Heart left ventricle (tissue), 16 donors: ENCODE results near the gene NINJ2. TPM values are rescaled to one million over a fixed set of nuclear protein-coding genes. Genes with fewer than 3 reads are reported as not detected.
"Not testable (repeated sequence)": the region's sequence is repeated elsewhere in the genome, so short reads cannot be mapped to it uniquely, and the experiment has no call there.

Source experiments
- ATAC-seq, 4 donors: fragments of 200-7000 bp; cut with Tn5 transposase; one replicate each; pipeline ENCODE4 v1.9.1; 2020 to 2022; ENCODE audit warnings: moderate library complexity in 4 of 4, mild to moderate bottlenecking in 3 of 4, moderate number of reproducible peaks in 1 of 4
- DNase-seq, 5 donors: peaks; one replicate each; pipeline ENCODE4 v3.0.0-alpha.2; 2020
- H3K27ac ChIP-seq, 12 donors: fragments of 200-600 bp; sonication (generic) in 4 of 12; one replicate each; pipeline versions ENCODE4 v1.5.0 to v1.8.0; 2016 to 2022; ENCODE audit warnings: mild to moderate bottlenecking in 2 of 12
- H3K27me3 ChIP-seq, 9 donors: fragments of 200-600 bp; sonication (generic) in 2 of 9; one replicate each; pipeline versions ENCODE4 v1.5.1 to v1.8.0; 2016 to 2022; ENCODE audit warnings: mild to moderate bottlenecking in 3 of 9
- H3K36me3 ChIP-seq, 9 donors: fragments of 200-600 bp; sonication (generic) in 2 of 9; one replicate each; pipeline versions ENCODE4 v1.5.0 to v1.8.0; 2018 to 2022; ENCODE audit warnings: mild to moderate bottlenecking in 2 of 9
- H3K4me1 ChIP-seq, 12 donors: fragments of 200-600 bp; sonication (generic) in 4 of 12; one replicate each; pipeline versions ENCODE4 v1.5.0 to v1.8.0; 2016 to 2022; ENCODE audit warnings: mild to moderate bottlenecking in 3 of 12
- H3K4me3 ChIP-seq, 12 donors: fragments of 200-600 bp; sonication (generic) in 4 of 12; one replicate each; pipeline versions ENCODE4 v1.5.0 to v1.8.0; 2017 to 2022; ENCODE audit warnings: mild to moderate bottlenecking in 9 of 12, moderate library complexity in 4 of 12
- H3K9me3 ChIP-seq, 12 donors: fragments of 200-600 bp; sonication (generic) in 4 of 12; one replicate each; pipeline versions ENCODE4 v1.5.0 to v1.8.0; 2016 to 2022; ENCODE audit warnings: mild to moderate bottlenecking in 1 of 12
- CTCF ChIP-seq, 12 donors: fragments of 200-600 bp; sonication (generic) in 4 of 12; IDR thresholded peaks; one replicate each; pipeline versions ENCODE4 v1.5.0 to v1.8.0; 2018 to 2022; ENCODE audit warnings: antibody characterized with exemption in 12 of 12, mild to moderate bottlenecking in 5 of 12
- POLR2A ChIP-seq, 2 donors: fragments of 450-650 bp; IDR thresholded peaks; one replicate each; pipeline ENCODE4 v1.6.1; 2017; ENCODE audit warnings: antibody characterized with exemption in 2 of 2, mild to moderate bottlenecking in 2 of 2, moderate library complexity in 2 of 2
- WGBS, 4 donors: extraction: QIAGEN DNeasy Blood & Tissue Kit in 2 of 4; methylation state at CpG; one replicate each; pipeline versions ENCODE4 v1.1.5 to v1.1.7; 2013 to 2018; 5-methylcytosine and 5-hydroxymethylcytosine counted together
- intact Hi-C, 10 donors: fragments of 100-400 bp; cut with DNase I; formaldehyde crosslinking; loops; one replicate each; pipeline versions ENCODE4 v1.11.1 to v1.14.2; 2022
- polyA plus RNA-seq, 2 donors: library from polyadenylated mRNA; stranded (reverse); fragments of 200-250 nt; gene quantifications; one replicate each; pipeline ENCODE4 v1.2.3, GENCODE V29; 2013
- total RNA-seq, 9 donors: library from RNA; depleted of rRNA in 2 of 9; stranded (reverse); fragments of >200 nt in 2 of 9; fragmentation: NEBNext Ultra II Directional in 3 of 9; extraction: Animal tissue kit (Norgen Biotek cat#: 25700) in 3 of 9; gene quantifications; one replicate each; pipeline versions ENCODE4 v1.1.0 to v1.2.4, GENCODE V29; 2016 to 2023
- donor health status: ischemic (EF 13 %, LVEDD 7.1; RV severe dilation, severe dysfunction).
- donor health status: healthy with polysubstance abuse.
- donor health status: DM: no; HTN: yes; CAD: no.
- donor health status: DM: no; HTN: no; CAD: no.
- donor health status: ischemic (EF 25% LVEDD 6.9; RV normal size, moderate dysfunction).
- donor health status: ischemic (EF 25% LVEDD 5.7; RV mildly dilated, moderate dysfunction).
- donor health status: healthy.
- donor health status: DM: yes; HTN: yes; CAD: no.
- donor health status: ischemic (EF 35%, LVEDD 5.7; RV mildly dilated, moderate dysfunction).
- donor health status: nonischemic (EF 11% LVEDD 7.7; RV severe dilation, severe dysfunction).
- donor health status: DM: yes; HTN: yes; CAD: no.
- donor health status: PGD.
- donor health status: ischemic (EF 29% LVEDD 5.4; RV normal size, mild dysfunction).
- donor health status: nonischemic (EF 23%, LVEDD 6.1; RV moderate dilation, normal function).

NINJ2 gene
- total and polyA plus RNA-seq, 11 donors, result 2.8 to 15.0 (median 5.2) TPM

DNA sequence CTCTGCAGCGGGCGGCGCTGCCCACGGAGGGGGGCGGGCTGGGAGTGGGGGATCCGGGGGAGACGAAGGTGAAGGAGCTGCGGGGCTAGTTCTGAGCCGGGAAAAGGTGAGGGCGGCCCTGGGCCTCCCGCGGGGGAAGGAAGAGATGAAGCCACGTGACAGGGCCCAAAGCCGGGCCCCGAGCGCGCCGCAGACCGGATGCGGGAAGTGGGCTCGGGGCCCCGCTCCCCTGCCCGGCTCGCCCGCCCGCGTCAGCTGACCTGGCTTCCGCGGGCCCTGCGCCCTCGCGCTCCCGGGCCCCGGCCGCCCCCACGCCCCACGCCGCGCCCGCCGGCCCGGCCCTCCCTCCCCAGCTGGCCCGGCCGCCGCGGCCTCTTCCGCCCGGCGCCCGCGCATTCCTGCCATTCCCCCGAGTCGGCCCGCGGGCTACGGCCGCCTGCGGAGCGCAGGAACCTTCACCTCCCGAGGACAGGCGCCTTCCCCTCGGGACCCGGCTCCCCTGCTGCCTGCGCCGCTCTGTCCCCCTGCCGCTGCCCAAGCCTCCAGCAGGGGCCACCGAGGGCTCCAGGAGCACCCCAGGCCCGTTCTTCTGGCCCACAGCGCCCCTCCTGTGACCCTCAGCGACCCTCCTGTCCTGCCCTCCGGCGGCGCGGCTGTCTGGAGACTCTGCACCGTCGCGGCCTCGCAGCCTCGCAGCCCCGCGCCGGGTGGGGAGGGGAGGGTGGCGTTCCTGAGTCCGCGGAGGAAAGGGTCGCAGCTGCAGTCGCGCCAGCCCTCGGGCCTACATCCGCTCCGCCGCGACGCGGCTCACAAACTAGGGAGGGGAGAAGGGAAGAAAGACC, 20.4 kb downstream of the NINJ2 start:
- 2 to 6% (median 4%) methylated on average over 33 to 95 of the region's 95 CpGs for WGBS, 4 donors
- peak overlapping the region; percentile 43 to 86 (median 74) for H3K4me3 ChIP-seq
- H3K27ac ChIP-seq, result peak overlapping the region; percentile 93 to 100 (median 99)
- H3K36me3 ChIP-seq, result peaks cover 0 to 6% (median 0%) of the 10 kb centered on the region in 9 donors
- no peaks in the 10 kb centered on the region for H3K9me3 ChIP-seq
- DNase-seq, result peak; percentile 83 to 93 (median 88)
- TF ChIP-seq CTCF (IDR thresholded peaks at IDR 0.05) (peak in 11 of 12 donors; percentile 9 to 51 (median 34)), POLR2A (IDR thresholded peaks at IDR 0.05) (peak in 1 of 2 donors; percentile 28)
- intact Hi-C loops, result loop anchor here in 9 of 10 donors (2.0 to 10.0 kb wide), 13 partner anchors 36 to 172 kb away; partner anchors contain the start of gene WNK1 (in 3 of the 9)
- no peaks in the 10 kb centered on the region for H3K27me3 ChIP-seq
- peaks cover 7 to 91% (median 54%) of the 10 kb centered on the region in 12 donors for H3K4me1 ChIP-seq
- ATAC-seq, result peak; percentile 9 to 78 (median 66)

GRCh38 chr12:641321-641720, 21.9 kb downstream of the NINJ2 start:
- not testable (repeated sequence) for ATAC-seq, DNase-seq, H3K9me3 ChIP-seq, H3K27me3 ChIP-seq, H3K36me3 ChIP-seq, H3K4me3 ChIP-seq
- Histone ChIP-seq H3K27ac (peak overlapping the region in 5 of 12 donors; percentile 93 to 100 (median 99)), H3K4me1 (peaks cover 7 to 91% (median 40%) of the 10 kb centered on the region in 12 donors)
- WGBS, 4 donors, result 94 to 99% (median 97%) methylated on average over 11 of the region's 11 CpGs
- intact Hi-C loops, result loop anchor here in 9 of 10 donors (5.0 to 10.0 kb wide), 8 partner anchors 34 to 173 kb away; partner anchors contain the start of gene WNK1 (in 2 of the 9)

DNA sequence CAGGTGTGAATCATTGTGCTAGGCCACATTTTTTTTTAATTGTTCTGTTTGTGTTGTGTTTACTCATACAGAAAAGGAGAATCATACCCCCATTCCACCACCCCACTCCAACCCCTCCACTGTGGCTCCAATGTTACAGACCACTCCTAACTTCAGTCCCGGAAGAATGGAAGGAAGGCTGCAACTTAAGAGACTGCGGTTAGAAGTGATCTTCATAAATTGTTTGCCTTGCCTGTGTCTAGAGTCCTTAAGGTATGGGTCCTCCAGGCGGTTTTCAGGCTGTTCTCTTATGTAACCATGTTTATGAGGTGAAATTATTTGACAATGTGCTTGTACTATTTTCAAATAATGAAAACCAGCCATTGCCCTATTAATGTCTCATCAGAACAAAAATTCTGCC, 22.5 kb downstream of the NINJ2 start:
- DNase-seq, result no peak
- no peaks in the 10 kb centered on the region for H3K27me3 ChIP-seq
- intact Hi-C loops, result loop anchor here in 9 of 10 donors (5.0 to 10.0 kb wide), 8 partner anchors 33 to 174 kb away; partner anchors contain the start of gene WNK1 (in 2 of the 9)
- peak overlapping the region in 7 of 12 donors; percentile 3 to 100 (median 93) for H3K27ac ChIP-seq
- no peaks in the 10 kb centered on the region for H3K36me3 ChIP-seq
- 95 to 100% (median 97%) methylated on average over 3 of the region's 3 CpGs for WGBS, 4 donors
- H3K4me1 ChIP-seq, result peaks cover 3 to 88% (median 34%) of the 10 kb centered on the region in 12 donors
- H3K9me3 ChIP-seq, result no peaks in the 10 kb centered on the region
- no peak for ATAC-seq
- TF ChIP-seq CTCF (IDR thresholded peaks at IDR 0.05) (no peak), POLR2A (IDR thresholded peaks at IDR 0.05) (no peak)
- H3K4me3 ChIP-seq, result no peak overlapping the region

DNA sequence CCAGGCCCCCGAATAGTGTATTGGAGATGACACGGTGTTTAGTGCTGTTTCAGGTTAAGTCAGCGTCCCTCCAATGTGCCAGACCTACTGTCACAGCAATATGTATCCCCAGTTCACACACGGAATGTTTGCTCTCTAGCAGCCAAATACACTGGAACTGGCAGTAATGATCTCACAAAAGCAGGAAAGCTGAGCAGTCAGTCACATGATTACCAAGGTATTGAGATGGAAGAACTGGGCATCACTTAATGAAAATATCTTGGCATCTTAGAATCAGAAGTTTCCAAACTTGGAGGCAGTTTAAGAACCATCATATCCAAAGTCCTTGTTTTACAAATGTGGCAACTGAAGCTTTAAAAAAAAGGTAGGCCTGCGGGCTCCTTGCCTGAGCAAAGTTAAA, 23.3 kb downstream of the NINJ2 start:
- H3K4me1 ChIP-seq, result peaks cover 0 to 84% (median 27%) of the 10 kb centered on the region in 12 donors
- WGBS, 4 donors, result 90 to 96% (median 92%) methylated on average over 5 of the region's 5 CpGs
- TF ChIP-seq CTCF (IDR thresholded peaks at IDR 0.05) (no peak), POLR2A (IDR thresholded peaks at IDR 0.05) (no peak)

More for the DNA sequence above, 23.3 kb downstream of the NINJ2 start:
- Histone ChIP-seq H3K9me3 (no peaks in the 10 kb centered on the region), H3K4me3 (no peak overlapping the region), H3K27ac (peak overlapping the region in 9 of 12 donors; percentile 3 to 99 (median 43)), H3K27me3 (no peaks in the 10 kb centered on the region), H3K36me3 (no peaks in the 10 kb centered on the region)
- ATAC-seq (no peak), DNase-seq (no peak)
- intact Hi-C loops, result loop anchor here in 9 of 10 donors (5.0 to 10.0 kb wide), 8 partner anchors 33 to 175 kb away; partner anchors contain the start of gene WNK1 (in 2 of the 9)
